COR-L47 (cell line): ENCODE results near the gene TMPRSS11A.

Experiments
- DNase-seq: peaks from one replicate; lab custom pipeline; 2025; lab: John Stamatoyannopoulos, UW

The TMPRSS11A gene

DNA sequence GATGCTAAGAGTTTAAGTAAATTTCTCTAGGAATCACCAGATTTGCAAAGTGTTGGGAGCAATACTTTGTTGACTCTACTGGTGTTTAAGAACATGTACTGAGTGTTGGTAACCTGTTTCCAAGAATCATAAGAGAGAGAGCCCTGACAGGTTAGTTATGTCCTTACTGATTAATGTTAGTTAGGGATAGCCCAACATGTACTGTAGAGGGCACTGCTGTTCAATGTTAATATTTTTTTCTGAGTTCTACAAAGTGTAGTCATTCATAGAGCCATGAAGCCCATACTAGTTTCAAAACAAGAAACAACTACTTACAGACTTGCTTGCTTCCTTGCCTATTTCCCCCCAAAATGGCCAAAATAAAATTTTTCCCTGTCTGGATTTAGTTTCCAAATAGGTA lies 91.4 kb downstream of the TMPRSS11A start:
- peak; percentile 6 for DNase-seq

DNA sequence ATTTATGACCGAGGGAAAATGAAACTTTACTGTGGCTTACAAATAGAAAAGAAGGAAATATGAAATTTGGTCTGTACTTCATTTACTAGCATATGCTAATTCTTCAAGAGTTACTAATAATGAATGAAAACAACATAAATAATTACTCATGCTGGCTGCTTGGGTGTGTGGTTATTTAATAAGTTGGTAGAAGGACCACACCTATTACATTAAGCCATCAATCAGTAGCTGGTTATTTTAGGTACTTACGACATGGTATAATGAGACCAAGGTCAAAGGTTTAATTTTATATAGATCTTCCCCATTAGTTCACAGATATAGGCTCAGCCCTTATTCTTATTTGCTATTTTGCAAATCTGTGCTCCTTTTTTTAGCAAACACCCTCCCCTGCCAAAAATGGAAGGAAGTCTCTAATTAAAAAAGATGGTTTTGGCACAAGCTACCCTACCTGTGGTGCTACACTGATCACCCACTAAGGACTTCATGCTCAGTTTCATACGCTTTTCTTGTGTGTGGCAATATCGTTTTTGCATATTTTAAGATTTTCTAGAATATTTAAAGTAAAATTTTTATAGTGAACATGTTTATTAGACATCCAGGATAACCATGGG lies 93.6 kb downstream of the TMPRSS11A start:
- DNase-seq = peak; percentile 50

DNA sequence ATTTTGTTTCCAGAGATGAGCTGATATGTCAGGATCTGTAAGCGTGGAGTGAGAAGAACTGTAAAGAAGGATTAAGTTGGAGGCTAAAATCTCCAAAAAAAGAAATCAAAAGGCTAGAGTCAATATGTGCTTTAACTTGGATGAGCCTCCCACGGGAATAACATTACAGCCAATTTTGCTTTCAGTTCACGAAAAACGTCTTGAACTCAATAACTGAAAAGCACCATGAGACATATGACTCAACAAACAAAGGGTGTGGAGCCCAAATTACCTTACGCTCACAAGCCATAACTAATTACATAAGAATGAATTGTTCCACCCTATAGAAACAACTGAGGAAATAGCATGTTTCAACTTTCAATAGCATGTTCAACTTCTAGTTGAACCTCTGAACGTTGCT lies 101.8 kb downstream of the TMPRSS11A start:
- DNase-seq = peak; percentile 12
